Effector memory CD4-positive, alpha-beta T cell (primary cell): Measurements from ENCODE around the gene ERFL.

Experiments
- DNase-seq, 3 donors: peaks; one replicate each; pipeline ENCODE4 v3.0.0-alpha.2; 2020
- H3K27ac ChIP-seq: 2 replicates; pipeline ENCODE4 v1.7.0; 2013; ENCODE audit warnings: mild to moderate bottlenecking, low read length, moderate library complexity; ENCODE audit not compliant: insufficient read depth, poor library complexity, severe bottlenecking
- H3K27me3 ChIP-seq: replicated peaks from 2 replicates; pipeline ENCODE4 v1.7.0; 2013; ENCODE audit warnings: mild to moderate bottlenecking, low read length; ENCODE audit not compliant: insufficient read depth, control insufficient read depth, poor library complexity, severe bottlenecking
- H3K36me3 ChIP-seq: 2 replicates; pipeline ENCODE4 v1.7.0; 2013; ENCODE audit warnings: mild to moderate bottlenecking, low read length, moderate library complexity; ENCODE audit not compliant: control insufficient read depth, insufficient read depth
- H3K4me1 ChIP-seq: 2 replicates; pipeline ENCODE4 v1.7.0; 2013; ENCODE audit warnings: low read length, mild to moderate bottlenecking; ENCODE audit not compliant: control insufficient read depth, insufficient read depth, poor library complexity, severe bottlenecking
- H3K4me3 ChIP-seq: 2 replicates; pipeline ENCODE4 v1.7.0; 2013; ENCODE audit warnings: low read length, low read depth, mild to moderate bottlenecking; ENCODE audit not compliant: insufficient read depth, poor library complexity, severe bottlenecking
- H3K9me3 ChIP-seq: 2 replicates; pipeline ENCODE4 v1.7.0; 2013; ENCODE audit warnings: mild to moderate bottlenecking, low read length, moderate library complexity; ENCODE audit not compliant: control insufficient read depth

The ERFL gene

GRCh38 chr19:41911889-41912731 lies 16.1 kb downstream of the ERFL start:
- Histone ChIP-seq H3K36me3 (peaks cover 3% of the 10 kb centered on the region), H3K4me1 (peaks cover 42% of the 10 kb centered on the region), H3K9me3 (no peaks in the 10 kb centered on the region), H3K27ac (no peak overlapping the region), H3K27me3 (peaks cover 20% of the 10 kb centered on the region), H3K4me3 (no peak overlapping the region)
- DNase-seq, result no peak

DNA sequence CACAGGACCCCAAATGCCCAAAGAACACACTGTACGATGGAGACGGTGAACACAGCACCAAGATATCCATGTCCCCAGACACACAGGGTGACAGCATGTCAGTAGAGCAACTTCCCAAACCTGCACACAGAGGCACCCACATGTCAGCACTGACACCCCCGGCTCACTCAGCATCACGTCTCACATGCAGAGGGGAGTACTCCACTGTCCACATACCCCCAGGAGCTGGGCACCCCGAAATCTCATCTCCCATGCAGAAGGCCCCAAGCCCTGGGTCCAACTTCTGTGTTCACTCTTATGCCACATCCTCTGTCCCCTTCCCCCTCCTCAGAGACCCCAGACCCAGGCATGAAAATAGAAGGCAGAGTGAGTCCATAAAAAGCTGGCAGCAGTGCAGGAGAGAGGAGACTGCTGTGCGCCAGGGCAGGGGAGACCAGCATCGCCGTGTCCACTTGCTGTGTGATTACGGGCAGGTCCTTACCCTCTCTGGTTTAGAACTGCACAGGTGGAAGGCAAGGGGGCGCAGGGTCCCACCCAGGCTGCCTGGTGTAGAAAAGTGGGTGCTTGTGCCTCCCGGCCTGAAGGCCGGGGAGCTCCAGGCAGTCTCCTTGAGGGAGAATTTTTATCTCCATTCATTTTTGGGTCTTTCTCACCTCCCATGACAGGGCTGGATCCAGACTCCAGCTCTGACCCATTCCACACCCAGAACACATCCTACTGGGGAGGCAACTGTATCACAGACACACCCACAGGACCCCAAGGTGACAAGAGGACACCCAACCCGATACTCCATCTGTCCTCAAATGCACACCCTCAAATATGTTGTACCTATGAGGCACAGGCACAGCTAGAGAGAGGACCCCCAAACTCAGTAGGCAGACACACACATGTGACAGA lies 17.0 kb downstream of the ERFL start:
- peaks cover 42% of the 10 kb centered on the region for H3K4me1 ChIP-seq
- no peaks in the 10 kb centered on the region for H3K9me3 ChIP-seq
- peaks cover 20% of the 10 kb centered on the region for H3K27me3 ChIP-seq
- no peak for DNase-seq
- H3K4me3 ChIP-seq, result no peak overlapping the region
- no peak overlapping the region for H3K27ac ChIP-seq
- H3K36me3 ChIP-seq, result peaks cover 12% of the 10 kb centered on the region

GRCh38 chr19:41910240-41910991 lies 17.8 kb downstream of the ERFL start:
- DNase-seq, result no peak
- H3K27me3 ChIP-seq, result peaks cover 14% of the 10 kb centered on the region
- no peak overlapping the region for H3K27ac ChIP-seq
- H3K4me1 ChIP-seq, result peaks cover 36% of the 10 kb centered on the region
- H3K4me3 ChIP-seq, result no peak overlapping the region
- peaks cover 20% of the 10 kb centered on the region for H3K36me3 ChIP-seq
- no peaks in the 10 kb centered on the region for H3K9me3 ChIP-seq

GRCh38 chr19:41909706-41910105 lies 18.5 kb downstream of the ERFL start:
- Histone ChIP-seq H3K27ac (no peak overlapping the region), H3K4me1 (peaks cover 30% of the 10 kb centered on the region)

GRCh38 chr19:41908724-41909464 lies 19.4 kb downstream of the ERFL start:
- Histone ChIP-seq H3K4me3 (no peak overlapping the region), H3K4me1 (peaks cover 31% of the 10 kb centered on the region), H3K27ac (no peak overlapping the region), H3K27me3 (peaks cover 7% of the 10 kb centered on the region), H3K9me3 (no peaks in the 10 kb centered on the region), H3K36me3 (peaks cover 35% of the 10 kb centered on the region)
- DNase-seq, result no peak

More at GRCh38 chr19:41909706-41910105, 18.5 kb downstream of the ERFL start:
- Histone ChIP-seq H3K9me3 (no peaks in the 10 kb centered on the region), H3K36me3 (peaks cover 27% of the 10 kb centered on the region), H3K4me3 (no peak overlapping the region), H3K27me3 (peaks cover 10% of the 10 kb centered on the region)
- no peak for DNase-seq

DNA sequence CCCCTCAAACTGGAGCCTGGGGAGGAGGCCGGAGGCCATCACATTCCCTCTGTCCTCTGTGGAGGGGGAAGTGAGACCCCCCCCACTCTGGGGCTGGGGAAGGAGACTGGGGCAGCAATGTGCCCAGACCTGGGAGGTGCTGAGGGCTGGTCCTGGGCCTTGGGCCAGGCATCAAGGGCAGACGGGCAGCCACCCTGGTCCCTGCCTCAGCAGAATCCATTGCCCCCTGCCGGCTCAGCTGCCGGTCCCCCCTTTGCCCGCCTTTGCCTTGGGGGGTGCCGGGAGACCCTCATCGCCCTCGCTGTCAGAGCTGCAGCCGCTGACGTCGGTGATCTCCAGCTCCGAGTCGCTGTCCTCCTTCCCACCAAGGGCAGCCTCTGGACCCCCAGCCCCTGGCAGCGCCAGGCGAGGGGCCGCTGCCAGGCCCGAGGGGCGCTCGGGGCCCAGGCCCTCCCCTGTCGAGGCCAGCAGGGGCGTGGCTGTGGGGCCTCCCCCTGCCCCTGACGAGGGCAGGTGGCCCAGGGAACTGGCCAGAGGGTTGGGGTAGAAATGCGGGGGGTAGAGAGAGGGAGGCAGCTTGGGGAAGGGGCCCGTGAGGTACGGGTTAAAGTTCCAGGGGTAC lies 20.1 kb downstream of the ERFL start:
- DNase-seq, result no peak
- H3K4me1 ChIP-seq, result peaks cover 23% of the 10 kb centered on the region
- no peaks in the 10 kb centered on the region for H3K27me3 ChIP-seq
- H3K4me3 ChIP-seq, result no peak overlapping the region
- H3K36me3 ChIP-seq, result peaks cover 43% of the 10 kb centered on the region
- no peak overlapping the region for H3K27ac ChIP-seq
- H3K9me3 ChIP-seq, result no peaks in the 10 kb centered on the region

GRCh38 chr19:41906916-41907680 lies 21.2 kb downstream of the ERFL start:
- DNase-seq, result no peak
- no peak overlapping the region for H3K27ac ChIP-seq
- H3K36me3 ChIP-seq, result peaks cover 53% of the 10 kb centered on the region

GRCh38 chr19:41906271-41906670 lies 22.0 kb downstream of the ERFL start:
- DNase-seq, result no peak
- Histone ChIP-seq H3K27me3 (no peaks in the 10 kb centered on the region), H3K4me3 (no peak overlapping the region), H3K4me1 (peaks cover 7% of the 10 kb centered on the region), H3K9me3 (no peaks in the 10 kb centered on the region), H3K27ac (no peak overlapping the region), H3K36me3 (peaks cover 61% of the 10 kb centered on the region)

More at GRCh38 chr19:41906916-41907680, 21.2 kb downstream of the ERFL start:
- no peaks in the 10 kb centered on the region for H3K9me3 ChIP-seq
- H3K4me1 ChIP-seq, result peaks cover 14% of the 10 kb centered on the region
- no peak overlapping the region for H3K4me3 ChIP-seq
- H3K27me3 ChIP-seq, result no peaks in the 10 kb centered on the region
